B cell (primary cell): ENCODE measurements around the gene WTAP. TPM values are rescaled to one million over a fixed set of nuclear protein-coding genes. Genes with fewer than 3 reads are reported as not detected.

Experiments used
- ATAC-seq: fragments of 200-7000 bp; cut with Tn5 transposase; one replicate; pipeline ENCODE4 v1.10.0; 2021; ENCODE audit warnings: low read depth, mild to moderate bottlenecking, moderate number of reproducible peaks, moderate library complexity
- CTCF ChIA-PET: fragments of 350-600 bp; sonication (Branson Sonifier 250); formaldehyde crosslinking; loops from one replicate; lab custom pipeline; 2021; ENCODE audit warnings: antibody characterized with exemption, inconsistent platforms; lab: Charles Lee
- POLR2A ChIA-PET: fragments of 350-600 bp; sonication (Branson Sonifier 250); formaldehyde crosslinking; loops from one replicate; lab custom pipeline; 2021; ENCODE audit warnings: antibody characterized with exemption; lab: Charles Lee
- DNase-seq: peaks from one replicate; pipeline ENCODE4 v3.0.0; 2013
- H2AFZ ChIP-seq: 2 replicates; pipeline ENCODE4 v1.6.1; 2012; ENCODE audit warnings: mild to moderate bottlenecking, low read depth, low read length; ENCODE audit not compliant: insufficient read depth, poor library complexity, severe bottlenecking
- H3K27ac ChIP-seq, 2 donors: 1 replicate in 1 of 2; 2 replicates in 1 of 2; pipeline ENCODE4 v1.5.1; 2012 to 2013; ENCODE audit warnings: low read length in 2 of 2, mild to moderate bottlenecking in 2 of 2, moderate library complexity in 1 of 2
- H3K27me3 ChIP-seq, 4 experiments: fragments of 200-600 bp in 1 of 4; sonication (generic) in 1 of 4; replicated peaks in 1 of 4; 1 replicate in 2 of 4; 2 replicates in 2 of 4; pipeline versions ENCODE4 v1.6.1 to v1.7.0; 2013 to 2016; ENCODE audit warnings: low read length in 3 of 4, mild to moderate bottlenecking in 2 of 4, mixed read lengths in 1 of 4, moderate library complexity in 1 of 4; ENCODE audit not compliant: insufficient read depth in 4 of 4, control insufficient read depth in 3 of 4; ENCODE audit errors: control extremely low read depth in 1 of 4
- H3K36me3 ChIP-seq, 2 experiments: replicated peaks in 1 of 2; 1 replicate in 1 of 2; 2 replicates in 1 of 2; pipeline versions ENCODE4 v1.6.1 to v1.7.1; 2013; ENCODE audit warnings: low read length in 1 of 2; ENCODE audit not compliant: insufficient read depth in 2 of 2, control insufficient read depth in 1 of 2; ENCODE audit errors: control extremely low read depth in 1 of 2, extremely low read depth in 1 of 2
- H3K4me1 ChIP-seq, 2 donors: fragments of 200-600 bp in 1 of 2; sonication (generic) in 1 of 2; 1 replicate in 1 of 2; 2 replicates in 1 of 2; pipeline versions ENCODE4 v1.5.1 to v1.6.1; 2013 to 2017; ENCODE audit warnings: low read length in 2 of 2; ENCODE audit not compliant: control insufficient read depth in 2 of 2, insufficient read depth in 2 of 2
- H3K4me2 ChIP-seq: replicated peaks from 2 replicates; pipeline ENCODE3; 2012; ENCODE audit warnings: mild to moderate bottlenecking, low read depth, low read length; ENCODE audit not compliant: poor library complexity, severe bottlenecking
- H3K4me3 ChIP-seq, 5 experiments: fragments of 200-600 bp in 1 of 5; sonication (generic) in 1 of 5; 1 replicate in 3 of 5; 2 replicates in 2 of 5; pipeline versions ENCODE4 v1.5.1 to v1.7.0; 2011 to 2016; ENCODE audit warnings: low read length in 4 of 5, mild to moderate bottlenecking in 4 of 5, low read depth in 2 of 5, control low read depth in 1 of 5, moderate library complexity in 1 of 5; ENCODE audit not compliant: insufficient read depth in 1 of 5; ENCODE audit errors: control extremely low read depth in 1 of 5, extremely low read depth in 1 of 5
- H3K79me2 ChIP-seq: fragments of 200-600 bp; sonication (generic); one replicate; pipeline ENCODE4 v1.6.0; 2016; ENCODE audit warnings: low read length; ENCODE audit not compliant: control insufficient read depth, insufficient read depth
- H3K9ac ChIP-seq: fragments of 200-600 bp; sonication (generic); 2 replicates; pipeline ENCODE4 v1.6.1; 2017; ENCODE audit warnings: mild to moderate bottlenecking, low read length, moderate library complexity
- H3K9me3 ChIP-seq, 3 donors: one replicate each; pipeline versions ENCODE4 v1.6.1 to v1.7.1; 2013; ENCODE audit warnings: low read length in 2 of 3; ENCODE audit not compliant: control insufficient read depth in 2 of 3, insufficient read depth in 1 of 3; ENCODE audit errors: control extremely low read depth in 1 of 3
- H4K20me1 ChIP-seq: 2 replicates; pipeline ENCODE4 v1.6.0; 2012; ENCODE audit warnings: mild to moderate bottlenecking, low read length; ENCODE audit not compliant: insufficient read depth, control insufficient read depth, poor library complexity, severe bottlenecking
- H3K27ac Mint-ChIP-seq: one replicate; pipeline ENCODE4 v1.8.0; 2021; ENCODE audit warnings: mixed read lengths
- H3K27me3 Mint-ChIP-seq: one replicate; pipeline ENCODE4 v1.8.0; 2021; ENCODE audit warnings: mixed read lengths
- H3K4me1 Mint-ChIP-seq: one replicate; pipeline ENCODE4 v1.8.0; 2021; ENCODE audit warnings: mixed read lengths
- H3K4me3 Mint-ChIP-seq: one replicate; pipeline ENCODE4 v1.8.0; 2021; ENCODE audit warnings: mixed read lengths
- H3K9me3 Mint-ChIP-seq: one replicate; pipeline ENCODE4 v1.8.0; 2022; ENCODE audit warnings: mixed read lengths; ENCODE audit not compliant: insufficient read depth
- CTCF ChIP-seq: fragments of 200-600 bp; IDR thresholded peaks from one replicate; pipeline ENCODE4 v1.8.0; 2022; ENCODE audit warnings: antibody characterized with exemption, mild to moderate bottlenecking
- EZH2 ChIP-seq: IDR thresholded peaks from 2 replicates; pipeline ENCODE4 v1.6.1; 2012; ENCODE audit warnings: borderline replicate concordance, low read depth, mild to moderate bottlenecking, moderate library complexity, low read length; ENCODE audit not compliant: insufficient read depth, poor library complexity, severe bottlenecking
- WGBS: methylation state at CpG from one replicate; pipeline ENCODE4 v1.1.5; 2013; ENCODE audit warnings: missing lambda C conversion rate; ENCODE audit not compliant: insufficient coverage; 5-methylcytosine and 5-hydroxymethylcytosine counted together
- intact Hi-C: fragments of 100-400 bp; cut with micrococcal nuclease; formaldehyde crosslinking; loops from one replicate; pipeline ENCODE4 v1.10.0; 2022
- polyA plus RNA-seq: library from polyadenylated mRNA; depleted of rRNA; stranded (reverse); fragments of >200 nt; gene quantifications from 2 replicates; pipeline ENCODE4 v1.2.3, GENCODE V29; 2012
- total RNA-seq, 2 donors: library from RNA; stranded (reverse); fragments of 120-200 nt in 1 of 2; gene quantifications; 1 replicate in 1 of 2; 2 replicates in 1 of 2; pipeline versions ENCODE4 v1.2.3 to v1.2.4, GENCODE V29; 2013 to 2022

WTAP gene
- total and polyA plus RNA-seq, 2 donors (not counting 1 experiment from before 2014, with no cell fraction given): 34.2 to 165 TPM

- no peaks in the 10 kb centered on the region for H3K27me3 ChIP-seq
- H3K9ac ChIP-seq: no peak overlapping the region
- no peak for ATAC-seq
- H3K9me3 ChIP-seq: no peaks in the 10 kb centered on the region
- TF ChIP-seq EZH2 (no peak), CTCF (no peak)
- H3K4me2 ChIP-seq: no peak overlapping the region
- no peaks in the 10 kb centered on the region for H3K4me1 ChIP-seq
- WGBS: no CpG with 5 or more reads among the region's 3 CpGs
- Mint-ChIP-seq H3K4me1 (peaks cover 10% of the 10 kb centered on the region), H3K4me3 (no peak overlapping the region), H3K27me3 (no peaks in the 10 kb centered on the region), H3K9me3 (no peaks in the 10 kb centered on the region), H3K27ac (no peak overlapping the region)
- no peaks in the 10 kb centered on the region for H3K79me2 ChIP-seq
- peaks cover 8 to 79% of the 10 kb centered on the region in 2 experiments for H3K36me3 ChIP-seq
- DNase-seq: no peak
- CTCF ChIA-PET: no interaction called here
- intact Hi-C loops: no loop called here
- no peak overlapping the region for H2AFZ ChIP-seq
- H3K4me3 ChIP-seq: no peak overlapping the region
- H3K27ac ChIP-seq: no peak overlapping the region
- H4K20me1 ChIP-seq: peaks cover 14% of the 10 kb centered on the region
- POLR2A ChIA-PET: interaction anchor here (0.7 kb wide), 1 partner anchor 85 kb away, joined by 9 read pairs; no protein-coding TSS in a partner anchor
These were observed 51.3 kb downstream of the WTAP start for GRCh38 chr6:159778542-159779103.

GRCh38 chr6:159788276-159788675 lies 61.0 kb downstream of the WTAP start:
- no peaks in the 10 kb centered on the region for H3K9me3 Mint-ChIP-seq
- ATAC-seq: no peak
- POLR2A ChIA-PET: interaction anchor here (0.6 to 3.0 kb wide), 2 partner anchors 27 to 718 kb away, joined by 4 to 28 read pairs; partner anchors contain the start of gene ACAT2
- Histone ChIP-seq H4K20me1 (peaks cover 66% of the 10 kb centered on the region), H3K79me2 (peaks cover 72% of the 10 kb centered on the region), H3K36me3 (peaks cover 3 to 61% of the 10 kb centered on the region in 2 experiments), H3K4me3 (peak overlapping the region; percentile 70 to 98 (median 93)), H3K9me3 (no peaks in the 10 kb centered on the region), H3K27ac (peak overlapping the region in 1 of 2 donors; percentile 70), H2AFZ (peak overlapping the region; percentile 80), H3K27me3 (no peaks in the 10 kb centered on the region), H3K4me2 (peak overlapping the region; percentile 81), H3K4me1 (peaks cover 30 to 32% of the 10 kb centered on the region in 2 donors), H3K9ac (peak overlapping the region; percentile 79)
- TF ChIP-seq CTCF: no peak
- no peak for TF ChIP-seq EZH2
- H3K4me3 Mint-ChIP-seq: peak overlapping the region; percentile 100
- H3K27ac Mint-ChIP-seq: peak overlapping the region; percentile 95
- intact Hi-C loops: no loop called here
- CTCF ChIA-PET: no interaction called here
- 51% methylated on average over 10 of the region's 15 CpGs for WGBS
- no peak for DNase-seq
- peaks cover 46% of the 10 kb centered on the region for H3K4me1 Mint-ChIP-seq
- no peaks in the 10 kb centered on the region for H3K27me3 Mint-ChIP-seq
